Stimulated activated memory B cell treated with anti-CD40 and anti-IgM and Interleukin-4, amounts not matched to agents 10 μg/mL and 1 μg/mL and 100 μg/mL, for 72 hours (primary cell): ENCODE measurements around the gene CCL25.
"Not testable (repeated sequence)": the region's sequence is repeated elsewhere in the genome, so short reads cannot be mapped to it uniquely, and the experiment has no call there.

Experiments used
- ATAC-seq: fragments of 150-1000 bp; cut with Tn5 transposase; 2 replicates; pipeline ENCODE4 v1.10.0; 2021
- H3K27ac Mint-ChIP-seq: one replicate; pipeline ENCODE4 v1.8.0; 2022; ENCODE audit warnings: mild to moderate bottlenecking, mixed read lengths
- H3K27me3 Mint-ChIP-seq: one replicate; pipeline ENCODE4 v1.8.0; 2022; ENCODE audit warnings: mixed read lengths
- H3K36me3 Mint-ChIP-seq: one replicate; pipeline ENCODE4 v1.8.0; 2022; ENCODE audit warnings: mixed read lengths
- H3K4me1 Mint-ChIP-seq: one replicate; pipeline ENCODE4 v1.8.0; 2022; ENCODE audit warnings: mixed read lengths
- H3K4me3 Mint-ChIP-seq: one replicate; pipeline ENCODE4 v1.8.0; 2022; ENCODE audit warnings: mild to moderate bottlenecking, moderate library complexity, mixed read lengths
- H3K9me3 Mint-ChIP-seq: one replicate; pipeline ENCODE4 v1.8.0; 2022; ENCODE audit warnings: mixed read lengths

CCL25 gene

DNA sequence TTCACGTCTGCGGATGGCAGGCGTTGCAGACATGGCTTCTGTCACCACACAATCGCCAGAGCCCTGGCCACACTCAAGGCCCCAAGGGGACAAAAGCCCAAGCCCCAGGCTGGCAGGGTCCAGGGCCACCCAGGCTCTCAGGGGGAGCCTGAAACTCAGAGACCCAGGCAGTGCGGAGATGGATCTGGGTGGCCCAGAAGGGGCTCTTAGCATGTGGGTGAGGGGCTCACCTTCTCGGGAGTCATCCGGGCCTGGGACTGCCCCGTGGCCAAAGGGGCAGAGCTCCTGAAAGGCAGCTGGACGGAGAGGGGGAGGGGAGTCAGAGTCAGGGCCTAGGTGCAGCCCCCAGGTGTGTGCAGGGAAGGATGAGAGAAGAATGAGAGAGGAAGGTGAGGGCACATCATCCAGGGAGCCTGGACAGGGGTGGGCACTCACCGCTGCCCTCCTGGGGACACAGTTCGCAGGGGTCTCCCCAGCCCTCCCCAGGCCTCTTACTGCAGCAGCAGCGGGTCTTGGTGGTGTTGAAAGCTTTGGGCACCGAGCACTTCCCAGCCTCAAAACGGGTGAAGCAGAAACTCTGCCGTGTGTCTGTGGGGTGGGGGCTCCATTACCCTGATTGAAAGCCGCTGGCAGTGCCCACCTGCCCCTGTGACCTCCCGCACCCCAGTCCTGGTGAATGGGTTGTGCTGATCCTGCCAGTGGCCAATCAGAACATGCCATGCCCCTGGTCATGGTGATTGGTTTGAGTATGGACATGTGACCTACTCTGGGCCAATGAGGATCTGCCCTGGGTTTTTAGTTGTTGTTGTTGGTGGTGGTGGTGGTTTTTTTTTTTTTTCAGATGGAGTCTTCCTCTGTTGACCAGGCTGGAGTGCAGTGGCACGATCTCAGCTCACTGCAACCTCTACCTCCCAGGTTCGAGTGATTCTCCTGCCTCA lies 37.4 kb downstream of the CCL25 start:
- Mint-ChIP-seq H3K9me3 (peaks cover 14% of the 10 kb centered on the region), H3K36me3 (no peaks in the 10 kb centered on the region), H3K4me1 (no peaks in the 10 kb centered on the region), H3K27me3 (peaks cover 11% of the 10 kb centered on the region), H3K4me3 (no peak overlapping the region), H3K27ac (no peak overlapping the region)
- no peak for ATAC-seq

DNA sequence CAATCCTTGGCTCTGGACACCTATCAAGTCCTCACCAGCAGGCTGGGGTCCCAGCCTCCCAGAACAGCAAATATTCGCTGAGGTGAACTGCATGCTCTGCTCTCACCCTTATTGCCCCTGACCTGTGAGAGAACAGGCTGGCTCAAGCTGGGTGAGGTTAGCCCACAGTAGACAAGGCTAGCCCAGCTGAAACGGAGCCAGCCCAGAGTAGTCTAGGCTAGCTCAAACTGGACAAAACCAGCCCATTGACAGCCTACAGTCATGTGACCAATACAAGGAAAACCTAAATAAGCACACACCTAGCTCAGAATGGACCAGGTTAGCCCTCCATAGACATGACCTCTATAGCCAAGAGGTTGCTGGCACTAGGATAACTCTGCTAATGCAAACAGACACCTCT lies 38.4 kb downstream of the CCL25 start:
- no peaks in the 10 kb centered on the region for H3K36me3 Mint-ChIP-seq
- no peak for ATAC-seq
- H3K27ac Mint-ChIP-seq: no peak overlapping the region
- no peaks in the 10 kb centered on the region for H3K4me1 Mint-ChIP-seq
- H3K9me3 Mint-ChIP-seq: peaks cover 15% of the 10 kb centered on the region
- H3K27me3 Mint-ChIP-seq: peaks cover under 1% of the 10 kb centered on the region
- no peak overlapping the region for H3K4me3 Mint-ChIP-seq

DNA sequence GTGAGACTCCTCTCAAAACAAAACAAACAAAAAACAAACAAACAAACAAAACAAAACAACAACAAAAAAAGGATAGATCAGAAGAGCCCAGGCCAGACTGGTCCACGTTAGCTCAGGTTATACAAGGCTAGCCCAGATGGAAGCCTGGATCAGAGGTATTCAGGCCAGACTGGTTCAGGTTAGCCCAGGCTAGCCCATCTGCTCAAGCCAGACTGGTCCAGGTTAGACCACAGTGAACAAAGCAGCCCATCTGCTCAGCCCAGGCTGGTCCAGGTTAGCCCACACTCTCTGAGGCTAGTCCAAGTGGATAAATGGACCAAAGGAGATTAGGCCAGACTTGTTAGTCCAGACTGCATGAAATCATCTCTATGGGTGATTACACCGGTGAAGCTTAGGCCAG lies 41.2 kb downstream of the CCL25 start:
- Mint-ChIP-seq H3K9me3 (peaks cover 28% of the 10 kb centered on the region), H3K27ac (no peak overlapping the region), H3K4me1 (no peaks in the 10 kb centered on the region), H3K27me3 (no peaks in the 10 kb centered on the region), H3K36me3 (peaks cover 6% of the 10 kb centered on the region), H3K4me3 (no peak overlapping the region)
- no peak for ATAC-seq

DNA sequence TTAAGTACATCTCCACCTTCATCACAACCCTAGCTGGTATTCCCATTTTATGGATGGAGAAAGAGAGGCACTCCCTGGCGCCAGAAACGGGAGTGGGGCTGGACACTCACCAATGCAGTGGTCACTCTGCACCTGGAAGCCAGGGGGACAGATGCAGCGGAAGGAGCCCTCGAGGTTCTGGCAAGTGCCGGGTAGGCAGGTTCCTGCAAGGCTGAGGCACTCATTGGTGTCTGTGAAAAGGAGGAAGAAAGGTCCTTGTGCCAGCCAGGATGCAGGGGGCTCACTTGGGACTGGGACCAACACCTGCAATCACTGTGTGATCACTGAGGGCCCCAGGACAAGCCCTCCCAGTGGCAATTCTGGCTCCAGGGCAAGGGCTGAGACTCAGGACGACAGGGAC lies 41.8 kb downstream of the CCL25 start:
- H3K36me3 Mint-ChIP-seq: peaks cover 6% of the 10 kb centered on the region
- H3K4me1 Mint-ChIP-seq: no peaks in the 10 kb centered on the region
- H3K4me3 Mint-ChIP-seq: no peak overlapping the region
- H3K27me3 Mint-ChIP-seq: no peaks in the 10 kb centered on the region
- ATAC-seq: no peak
- peaks cover 32% of the 10 kb centered on the region for H3K9me3 Mint-ChIP-seq
- H3K27ac Mint-ChIP-seq: no peak overlapping the region

DNA sequence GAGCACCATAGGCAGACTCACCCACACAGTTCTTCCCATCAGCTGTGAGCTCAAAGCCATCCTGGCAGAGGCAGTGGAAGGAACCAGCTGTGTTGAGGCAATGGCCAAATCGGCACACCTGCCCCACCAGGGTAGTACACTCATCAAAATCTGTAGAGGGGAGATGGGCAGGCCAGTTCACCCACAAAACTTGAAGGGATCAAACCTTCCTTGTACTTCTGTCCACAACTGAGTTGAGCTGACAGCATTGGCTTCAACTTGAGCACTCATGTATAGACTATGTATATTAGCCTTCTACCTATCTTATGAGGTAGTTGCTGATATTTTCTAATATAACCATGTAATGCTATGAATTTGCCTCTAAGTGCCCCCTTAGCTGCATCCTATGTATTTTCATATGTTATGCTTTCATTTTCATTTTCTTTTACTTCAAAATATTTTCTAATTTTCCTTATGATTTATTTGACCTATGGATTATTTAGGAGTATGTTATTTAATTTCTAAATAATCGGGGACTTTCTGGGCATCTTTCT lies 42.9 kb downstream of the CCL25 start:
- peaks cover 6% of the 10 kb centered on the region for H3K36me3 Mint-ChIP-seq
- H3K9me3 Mint-ChIP-seq: peaks cover 27% of the 10 kb centered on the region
- ATAC-seq: no peak
- no peaks in the 10 kb centered on the region for H3K27me3 Mint-ChIP-seq
- H3K27ac Mint-ChIP-seq: no peak overlapping the region
- no peak overlapping the region for H3K4me3 Mint-ChIP-seq
- no peaks in the 10 kb centered on the region for H3K4me1 Mint-ChIP-seq

DNA sequence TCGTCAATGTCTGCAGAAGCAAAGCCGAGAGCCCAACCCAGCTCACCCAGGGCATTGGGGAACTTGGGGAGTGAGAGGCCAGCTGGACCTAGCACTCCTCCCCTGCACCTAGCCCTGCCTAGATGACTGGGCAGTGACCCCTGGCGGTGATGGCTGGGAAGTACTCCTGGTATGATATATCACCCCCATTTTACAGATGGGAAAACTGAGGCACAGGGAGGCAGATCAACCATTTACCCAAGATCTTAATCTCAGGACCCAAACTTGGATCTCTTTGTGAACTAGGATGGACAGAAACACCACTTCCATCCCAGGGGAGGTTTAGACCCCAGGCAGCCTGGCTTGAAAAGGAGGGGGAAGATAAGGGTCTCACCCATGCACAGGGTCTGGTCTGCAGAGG lies 43.5 kb downstream of the CCL25 start:
- peaks cover 6% of the 10 kb centered on the region for H3K36me3 Mint-ChIP-seq

DNA sequence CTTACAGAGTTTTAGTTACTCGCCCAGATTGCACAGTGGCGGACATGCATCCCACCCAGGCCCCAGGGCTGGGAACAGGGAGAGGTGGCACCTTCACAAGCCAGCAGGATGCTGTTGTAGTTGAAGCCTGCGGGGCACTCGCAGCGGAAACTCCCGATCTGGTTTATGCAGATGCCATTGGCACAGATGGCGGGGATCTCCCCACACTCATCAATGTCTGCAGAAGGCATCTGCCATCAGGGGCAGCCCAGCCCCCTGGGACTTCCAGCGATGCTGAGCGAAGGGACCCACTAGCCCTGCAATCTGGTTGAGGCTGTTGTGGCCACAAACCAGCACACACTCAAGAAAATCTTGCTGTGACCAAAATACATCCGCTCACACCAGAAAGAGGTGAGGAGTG lies 44.6 kb downstream of the CCL25 start:
- Mint-ChIP-seq H3K4me1 (no peaks in the 10 kb centered on the region), H3K27ac (no peak overlapping the region), H3K36me3 (peaks cover 6% of the 10 kb centered on the region), H3K27me3 (peaks cover 9% of the 10 kb centered on the region), H3K9me3 (peaks cover 27% of the 10 kb centered on the region), H3K4me3 (no peak overlapping the region)
- ATAC-seq: no peak

More for the DNA sequence above, 43.5 kb downstream of the CCL25 start:
- Mint-ChIP-seq H3K4me3 (no peak overlapping the region), H3K27me3 (no peaks in the 10 kb centered on the region), H3K27ac (no peak overlapping the region), H3K4me1 (no peaks in the 10 kb centered on the region), H3K9me3 (peaks cover 27% of the 10 kb centered on the region)
- ATAC-seq: no peak

DNA sequence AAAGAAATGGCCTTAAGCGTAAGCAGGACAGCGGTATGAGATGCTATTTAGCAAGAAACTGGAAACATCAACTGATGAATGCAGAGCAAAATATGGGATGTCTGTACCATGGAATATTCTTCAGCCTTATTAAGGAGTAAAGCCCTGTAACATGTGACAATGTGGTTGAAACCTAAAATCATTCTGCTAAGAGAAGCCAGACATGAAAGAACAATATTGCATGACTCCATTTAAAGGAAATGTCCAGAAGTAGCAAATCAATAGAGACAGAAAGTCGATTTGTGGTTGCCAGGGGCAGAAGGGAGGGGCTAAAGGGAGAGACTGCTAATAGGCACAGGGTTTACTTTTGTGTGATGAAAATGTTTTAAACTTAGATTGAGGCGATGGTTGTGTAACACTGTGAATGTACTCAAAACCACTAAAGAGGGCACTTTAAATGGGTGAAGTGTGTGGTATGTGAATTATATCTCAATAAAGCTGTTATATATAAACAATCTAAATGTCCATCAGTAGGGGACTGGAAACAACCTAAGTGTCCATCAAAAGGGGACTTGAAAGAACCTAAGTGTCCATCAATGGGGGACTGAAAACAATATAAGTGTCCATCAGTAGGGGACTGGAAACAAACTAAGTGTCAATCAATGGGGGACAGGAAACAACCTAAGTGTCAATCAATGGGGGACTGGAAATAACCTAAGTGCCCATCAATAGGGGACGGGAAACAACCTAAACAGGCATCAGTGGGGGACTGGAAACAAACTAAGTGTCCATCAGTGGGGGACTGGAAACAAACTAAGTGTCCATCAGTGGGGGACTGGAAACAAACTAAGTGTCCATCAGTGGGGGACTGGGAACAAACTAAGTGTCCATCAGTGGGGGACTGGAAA lies 45.4 kb downstream of the CCL25 start:
- Mint-ChIP-seq H3K27me3 (peaks cover 9% of the 10 kb centered on the region), H3K9me3 (peaks cover 27% of the 10 kb centered on the region), H3K27ac (no peak overlapping the region), H3K36me3 (peaks cover 6% of the 10 kb centered on the region), H3K4me3 (no peak overlapping the region), H3K4me1 (no peaks in the 10 kb centered on the region)
- ATAC-seq: no peak

DNA sequence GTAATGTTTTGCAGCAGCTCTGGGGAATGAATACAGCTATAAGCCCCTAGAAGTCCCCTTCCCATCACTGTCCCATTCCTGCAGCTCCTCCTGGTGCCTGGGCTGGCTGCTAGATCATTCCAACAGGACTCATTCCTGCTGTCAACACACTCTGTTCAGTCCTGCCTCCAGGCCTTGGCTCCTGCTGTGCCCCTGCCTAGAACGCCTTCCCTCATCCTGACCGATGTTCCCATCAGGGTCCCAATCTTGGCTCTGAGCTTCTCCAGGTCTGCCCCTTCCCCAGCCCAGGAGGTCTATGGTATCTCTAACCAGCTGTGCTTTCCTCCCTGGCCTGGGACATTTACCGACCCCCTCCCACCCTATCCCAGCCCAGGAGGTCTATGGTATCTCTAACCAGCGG lies 48.8 kb downstream of the CCL25 start:
- no peak for ATAC-seq
- H3K9me3 Mint-ChIP-seq: peaks cover 19% of the 10 kb centered on the region
- no peaks in the 10 kb centered on the region for H3K4me1 Mint-ChIP-seq
- peaks cover 9% of the 10 kb centered on the region for H3K27me3 Mint-ChIP-seq
- H3K4me3 Mint-ChIP-seq: no peak overlapping the region
- H3K36me3 Mint-ChIP-seq: peaks cover 5% of the 10 kb centered on the region
- H3K27ac Mint-ChIP-seq: no peak overlapping the region

DNA sequence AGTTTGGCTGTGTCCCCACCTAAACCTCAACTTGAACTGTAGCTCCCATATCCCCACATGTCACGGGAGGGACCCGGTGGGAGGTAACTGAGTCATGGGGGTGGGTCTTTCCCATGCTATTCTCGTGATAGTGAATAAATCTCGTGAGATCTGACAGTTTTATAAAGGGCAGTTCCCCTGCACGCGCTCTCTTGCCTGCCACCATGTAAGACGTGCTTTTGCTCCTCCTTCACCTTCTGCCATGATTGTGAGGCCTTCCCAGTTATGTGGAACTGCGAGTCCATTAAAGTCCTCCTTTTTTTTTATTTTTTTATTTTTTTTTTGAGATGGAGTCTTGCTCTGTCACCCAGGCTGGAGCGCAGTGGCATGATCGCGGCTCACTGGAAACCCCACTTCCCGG lies 49.4 kb downstream of the CCL25 start:
- not testable (repeated sequence) for H3K4me1 Mint-ChIP-seq, H3K27ac Mint-ChIP-seq, H3K4me3 Mint-ChIP-seq, ATAC-seq, H3K27me3 Mint-ChIP-seq, H3K36me3 Mint-ChIP-seq
- H3K9me3 Mint-ChIP-seq: peaks cover 13% of the 10 kb centered on the region

DNA sequence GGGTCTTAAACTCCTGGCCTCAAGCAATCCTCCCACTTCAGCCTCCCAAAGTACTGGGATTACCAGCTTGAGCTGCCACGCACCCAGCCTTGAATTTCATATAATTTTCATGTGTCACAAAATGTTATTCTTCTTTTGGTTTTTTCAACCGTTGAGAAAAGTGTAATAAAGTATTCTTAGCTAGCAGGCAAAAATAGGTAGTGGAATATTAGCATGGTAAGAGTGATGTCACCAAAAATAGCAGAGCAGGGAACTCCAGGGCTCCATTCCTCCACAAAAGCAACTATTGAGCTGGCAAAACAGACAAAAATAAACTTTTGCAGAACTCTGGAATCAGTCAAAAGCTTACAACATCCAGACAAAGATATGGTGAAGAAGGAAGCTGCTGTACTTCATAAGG lies 52.9 kb downstream of the CCL25 start:
- H3K4me1 Mint-ChIP-seq: no peaks in the 10 kb centered on the region
- H3K4me3 Mint-ChIP-seq: no peak overlapping the region
- ATAC-seq: no peak
- H3K9me3 Mint-ChIP-seq: peaks cover 3% of the 10 kb centered on the region
- H3K36me3 Mint-ChIP-seq: no peaks in the 10 kb centered on the region
- H3K27me3 Mint-ChIP-seq: peaks cover 9% of the 10 kb centered on the region
- H3K27ac Mint-ChIP-seq: no peak overlapping the region

DNA sequence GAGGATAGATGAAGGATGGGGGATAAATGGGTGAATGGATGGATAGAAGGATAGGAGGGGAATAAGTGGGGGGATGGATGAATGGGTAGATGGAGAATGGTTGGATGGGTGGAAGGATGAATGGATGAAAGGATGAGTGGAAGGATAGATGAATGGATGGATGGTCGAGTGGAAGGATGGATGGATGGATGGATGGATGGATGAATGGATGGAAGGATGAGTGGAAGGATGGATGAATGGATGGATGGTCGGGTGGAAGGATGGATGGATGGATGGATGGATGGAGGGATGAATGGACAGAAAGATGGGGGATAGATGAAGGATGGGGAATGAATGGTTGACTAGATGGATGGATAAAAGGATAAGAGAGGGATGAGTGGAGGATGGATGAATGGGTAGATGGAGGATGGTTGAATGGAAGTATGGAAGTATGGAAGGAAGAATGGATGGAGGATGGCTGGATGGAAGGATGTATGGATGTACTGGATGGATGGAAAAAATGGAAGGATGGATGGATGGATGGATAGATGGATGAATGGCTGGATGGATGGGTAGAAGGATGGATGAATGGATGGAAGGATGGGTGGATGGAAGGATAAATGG lies 54.8 kb downstream of the CCL25 start:
- Mint-ChIP-seq H3K27me3 (no peaks in the 10 kb centered on the region), H3K9me3 (peaks cover 3% of the 10 kb centered on the region), H3K27ac (no peak overlapping the region), H3K4me1 (no peaks in the 10 kb centered on the region), H3K36me3 (no peaks in the 10 kb centered on the region), H3K4me3 (no peak overlapping the region)
- ATAC-seq: no peak

DNA sequence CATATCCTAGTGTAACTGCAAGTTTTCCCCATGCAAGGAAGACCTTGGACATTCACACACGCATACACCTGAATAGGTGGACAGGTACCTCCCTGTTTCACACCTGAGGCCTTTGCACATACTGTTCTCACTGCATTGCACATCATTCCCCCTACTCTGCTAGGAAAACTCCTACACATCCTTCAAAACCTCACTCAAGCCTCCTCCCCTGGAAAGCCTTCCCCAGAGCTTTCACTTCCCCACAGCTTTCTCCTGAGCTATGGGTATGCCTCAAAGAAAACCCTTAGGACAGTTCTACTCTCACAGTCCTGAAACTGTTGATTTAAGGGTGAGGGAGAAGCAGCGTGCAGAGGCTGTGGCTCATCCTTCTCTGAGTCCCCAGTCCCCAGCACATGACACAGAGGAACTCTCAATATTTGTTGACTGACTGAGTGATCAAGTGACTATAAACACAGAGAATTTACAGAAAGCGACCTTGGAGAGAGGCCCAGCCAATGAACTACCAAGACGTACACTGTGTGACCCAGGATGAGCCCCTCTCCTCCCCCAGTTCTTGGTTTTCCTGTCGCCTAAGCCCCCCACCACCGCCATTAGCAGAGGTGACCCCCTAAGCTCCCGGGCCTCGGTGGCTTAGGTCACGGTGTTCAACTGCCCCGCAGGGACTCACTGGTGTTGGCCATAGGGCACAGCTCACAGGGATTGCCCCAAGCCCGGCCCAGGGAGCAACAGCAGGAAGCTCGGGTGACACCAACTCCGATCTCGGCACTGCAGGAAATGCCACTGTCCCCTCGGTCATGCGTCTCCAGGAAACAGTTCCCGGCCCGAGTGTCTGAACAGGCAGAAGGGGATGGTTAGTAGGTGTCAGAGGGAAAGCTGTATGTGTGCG lies 56.2 kb downstream of the CCL25 start:
- no peaks in the 10 kb centered on the region for H3K36me3 Mint-ChIP-seq
- no peak overlapping the region for H3K27ac Mint-ChIP-seq
- H3K4me3 Mint-ChIP-seq: no peak overlapping the region
- H3K9me3 Mint-ChIP-seq: peaks cover 3% of the 10 kb centered on the region
- no peaks in the 10 kb centered on the region for H3K4me1 Mint-ChIP-seq
- no peak for ATAC-seq
- H3K27me3 Mint-ChIP-seq: no peaks in the 10 kb centered on the region

DNA sequence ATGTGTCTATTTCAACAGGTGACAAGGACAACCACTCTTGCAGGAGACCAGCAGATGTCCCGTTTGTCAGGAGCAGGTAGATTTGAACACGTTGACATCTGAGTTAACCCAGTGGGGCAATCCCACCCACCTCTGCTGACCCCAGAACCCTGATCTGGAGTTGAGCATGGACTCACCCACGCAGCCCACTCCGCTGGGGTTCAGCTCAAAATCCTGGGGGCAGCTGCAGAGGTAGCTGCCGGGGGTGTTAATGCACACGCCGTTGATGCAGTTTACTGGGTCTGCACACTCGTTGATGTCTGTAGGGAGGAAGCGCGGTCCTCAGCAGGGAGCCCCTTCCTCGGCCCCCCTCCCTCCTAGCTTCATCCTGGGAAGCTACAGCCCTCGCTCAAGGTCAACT lies 56.9 kb downstream of the CCL25 start:
- H3K4me3 Mint-ChIP-seq: no peak overlapping the region
- H3K4me1 Mint-ChIP-seq: no peaks in the 10 kb centered on the region
- no peaks in the 10 kb centered on the region for H3K36me3 Mint-ChIP-seq
- ATAC-seq: no peak
- no peak overlapping the region for H3K27ac Mint-ChIP-seq
- peaks cover 3% of the 10 kb centered on the region for H3K9me3 Mint-ChIP-seq
- H3K27me3 Mint-ChIP-seq: no peaks in the 10 kb centered on the region
